DND-41 (cell line): ENCODE data around the gene XPR1.
"Not testable (repeated sequence)": the region's sequence is repeated elsewhere in the genome, so short reads cannot be mapped to it uniquely, and the experiment has no call there.

ENCODE experiments used
- CTCF ChIP-seq: IDR thresholded peaks from 2 replicates; pipeline ENCODE4 v1.5.1; 2012; ENCODE audit warnings: borderline replicate concordance, low read length, moderate library complexity, mild to moderate bottlenecking; ENCODE audit not compliant: poor library complexity, severe bottlenecking; ENCODE audit errors: extremely low read depth
- EZH2 ChIP-seq: IDR thresholded peaks from 3 replicates; pipeline ENCODE4 v1.6.1; 2012; ENCODE audit warnings: borderline replicate concordance, low read depth, mild to moderate bottlenecking, moderate library complexity, low read length, inconsistent platforms; ENCODE audit not compliant: severe bottlenecking

GRCh38 chr1:180710746-180711145 lies 78.9 kb downstream of the XPR1 start:
- not testable (repeated sequence) for TF ChIP-seq CTCF, EZH2
